Testis (tissue), 3 donors: Measurements from ENCODE around the gene PRKX. TPM values are rescaled to one million over a fixed set of nuclear protein-coding genes. Genes with fewer than 3 reads are reported as not detected.

Experiments used
- DNase-seq: peaks from one replicate; pipeline ENCODE4 v3.0.0-alpha.2; 2019
- H3K27ac ChIP-seq, 2 donors: fragments of 200-600 bp; sonication (generic); one replicate each; pipeline ENCODE4 v1.5.1; 2019
- H3K27me3 ChIP-seq: fragments of 200-600 bp; sonication (generic); one replicate; pipeline ENCODE4 v1.5.1; 2019
- H3K36me3 ChIP-seq: fragments of 200-600 bp; sonication (generic); one replicate; pipeline ENCODE4 v1.5.1; 2017; ENCODE audit warnings: low read depth; ENCODE audit errors: missing control alignments
- H3K4me1 ChIP-seq: fragments of 200-600 bp; sonication (generic); one replicate; pipeline ENCODE4 v1.5.1; 2019
- H3K4me3 ChIP-seq, 2 donors: fragments of 200-600 bp; sonication (generic); one replicate each; pipeline ENCODE4 v1.5.1; 2017 to 2019
- H3K9me3 ChIP-seq: fragments of 200-600 bp; sonication (generic); one replicate; pipeline ENCODE4 v1.5.1; 2017
- CTCF ChIP-seq, 3 experiments: fragments of 450-650 bp in 2 of 3; fragments of 200-600 bp in 1 of 3; sonication (generic) in 1 of 3; IDR thresholded peaks; one replicate each; pipeline ENCODE4 v1.5.1; 2016 to 2019; ENCODE audit warnings: antibody characterized with exemption in 3 of 3, mild to moderate bottlenecking in 2 of 3, moderate library complexity in 1 of 3
- POLR2A ChIP-seq: fragments of 450-650 bp; IDR thresholded peaks from one replicate; pipeline ENCODE4 v1.6.1; 2017; ENCODE audit warnings: antibody characterized with exemption, mild to moderate bottlenecking, moderate library complexity
- WGBS, 2 donors: methylation state at CpG; one replicate each; pipeline ENCODE4 v1.1.5; 2018; 5-methylcytosine and 5-hydroxymethylcytosine counted together
- intact Hi-C: fragments of 100-400 bp; cut with DNase I; formaldehyde crosslinking; loops from one replicate; pipeline ENCODE4 v1.15.1; 2023; ENCODE audit warnings: low total_unique reads
- polyA plus RNA-seq: library from polyadenylated mRNA; stranded (reverse); fragments of 350-450 nt; fragmentation: Illumina TruSeq; extraction: RNeasy Lipid Tissue Mini Kit (QIAGEN cat#74804); gene quantifications from one replicate; pipeline ENCODE4 v1.2.3, GENCODE V29; 2014; ENCODE audit warnings: low read depth, low replicate concordance; ENCODE audit not compliant: insufficient read depth
- total RNA-seq, 2 donors: library from RNA; depleted of rRNA; stranded (reverse); fragments of >200 nt; gene quantifications; one replicate each; pipeline ENCODE4 v1.2.3, GENCODE V29; 2016

PRKX gene
- total and polyA plus RNA-seq, 3 donors from 2014 or later, result 19.2 to 40.1 (median 39.9) TPM

- H3K4me1 ChIP-seq, result no peaks in the 10 kb centered on the region
- H3K27me3 ChIP-seq, result no peaks in the 10 kb centered on the region
- no peak overlapping the region for H3K27ac ChIP-seq
- H3K4me3 ChIP-seq, result no peak overlapping the region
- no peak for TF ChIP-seq POLR2A
- no peak for TF ChIP-seq CTCF (IDR thresholded peaks at IDR 0.05)
- DNase-seq, result no peak
- H3K36me3 ChIP-seq, result no peaks in the 10 kb centered on the region
- H3K9me3 ChIP-seq, result no peaks in the 10 kb centered on the region
- intact Hi-C loops, result no loop called here
- 41 to 47% methylated on average over 10 to 12 of the region's 12 CpGs for WGBS, 2 donors
Observed at GRCh38 chrX:3592184-3592583, 121.3 kb downstream of the PRKX start.

DNA sequence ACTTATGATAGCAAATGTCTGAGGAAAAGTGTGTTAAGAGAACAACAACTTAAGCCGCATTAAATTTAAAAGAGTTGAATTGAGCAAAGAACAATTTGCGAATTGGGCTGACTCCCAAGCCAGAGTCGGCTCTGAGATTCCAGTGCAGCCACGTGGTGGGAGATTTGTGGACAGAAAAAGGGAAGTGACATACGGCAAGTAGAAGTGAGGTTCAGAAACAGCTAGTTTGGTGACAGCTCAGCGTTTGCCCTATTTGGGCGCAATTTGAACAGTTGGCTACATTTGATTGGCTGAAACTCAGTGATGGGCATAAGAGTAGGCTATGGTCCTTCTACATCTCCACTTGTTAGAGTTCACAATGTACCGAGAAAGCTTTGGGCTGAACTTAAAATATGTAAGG, 124.0 kb downstream of the PRKX start:
- no peak overlapping the region for H3K4me3 ChIP-seq
- WGBS, 2 donors, result 68 to 77% methylated on average over 8 of the region's 8 CpGs
- H3K27me3 ChIP-seq, result no peaks in the 10 kb centered on the region
- intact Hi-C loops, result no loop called here
- no peaks in the 10 kb centered on the region for H3K4me1 ChIP-seq
- no peaks in the 10 kb centered on the region for H3K9me3 ChIP-seq
- H3K27ac ChIP-seq, result no peak overlapping the region
- DNase-seq, result no peak
- H3K36me3 ChIP-seq, result no peaks in the 10 kb centered on the region
- TF ChIP-seq CTCF (IDR thresholded peaks at IDR 0.05), result no peak
- TF ChIP-seq POLR2A, result no peak

GRCh38 chrX:3585719-3586118, 127.7 kb downstream of the PRKX start:
- DNase-seq, result no peak
- no peak overlapping the region for H3K27ac ChIP-seq

GRCh38 chrX:3584415-3584996, 128.9 kb downstream of the PRKX start:
- WGBS, 2 donors, result 78 to 79% methylated on average over 10 of the region's 10 CpGs
- DNase-seq, result no peak
- no peaks in the 10 kb centered on the region for H3K4me1 ChIP-seq
- intact Hi-C loops, result no loop called here
- no peak for TF ChIP-seq CTCF (IDR thresholded peaks at IDR 0.05)
- TF ChIP-seq POLR2A, result no peak
- H3K4me3 ChIP-seq, result no peak overlapping the region
- H3K27me3 ChIP-seq, result no peaks in the 10 kb centered on the region
- H3K9me3 ChIP-seq, result no peaks in the 10 kb centered on the region
- no peaks in the 10 kb centered on the region for H3K36me3 ChIP-seq
- no peak overlapping the region for H3K27ac ChIP-seq

More at GRCh38 chrX:3585719-3586118, 127.7 kb downstream of the PRKX start:
- Histone ChIP-seq H3K4me3 (no peak overlapping the region), H3K36me3 (no peaks in the 10 kb centered on the region), H3K9me3 (no peaks in the 10 kb centered on the region), H3K4me1 (no peaks in the 10 kb centered on the region), H3K27me3 (no peaks in the 10 kb centered on the region)
- intact Hi-C loops, result no loop called here
- 46 to 53% methylated on average over 3 of the region's 3 CpGs for WGBS, 2 donors
- TF ChIP-seq POLR2A, result no peak
- no peak for TF ChIP-seq CTCF (IDR thresholded peaks at IDR 0.05)

GRCh38 chrX:3582451-3582850, 131.0 kb downstream of the PRKX start:
- Histone ChIP-seq H3K27ac (no peak overlapping the region), H3K9me3 (no peaks in the 10 kb centered on the region), H3K27me3 (no peaks in the 10 kb centered on the region), H3K4me1 (no peaks in the 10 kb centered on the region), H3K36me3 (no peaks in the 10 kb centered on the region), H3K4me3 (no peak overlapping the region)
- no peak for DNase-seq
- TF ChIP-seq POLR2A, result no peak
- no peak for TF ChIP-seq CTCF (IDR thresholded peaks at IDR 0.05)
- intact Hi-C loops, result no loop called here
